VCaP (cell line): ENCODE measurements around the gene RNASE11.
"Not testable (repeated sequence)": the region's sequence is repeated elsewhere in the genome, so short reads cannot be mapped to it uniquely, and the experiment has no call there.

Experiments
- H3K27ac ChIP-seq: fragments of 450-650 bp; 2 replicates; pipeline ENCODE4 v1.5.1; 2017
- CTCF ChIP-seq: fragments of 450-650 bp; conservative IDR thresholded peaks from 2 replicates; pipeline ENCODE4 v1.5.1; 2017; ENCODE audit warnings: mild to moderate bottlenecking, moderate library complexity

RNASE11 gene

DNA sequence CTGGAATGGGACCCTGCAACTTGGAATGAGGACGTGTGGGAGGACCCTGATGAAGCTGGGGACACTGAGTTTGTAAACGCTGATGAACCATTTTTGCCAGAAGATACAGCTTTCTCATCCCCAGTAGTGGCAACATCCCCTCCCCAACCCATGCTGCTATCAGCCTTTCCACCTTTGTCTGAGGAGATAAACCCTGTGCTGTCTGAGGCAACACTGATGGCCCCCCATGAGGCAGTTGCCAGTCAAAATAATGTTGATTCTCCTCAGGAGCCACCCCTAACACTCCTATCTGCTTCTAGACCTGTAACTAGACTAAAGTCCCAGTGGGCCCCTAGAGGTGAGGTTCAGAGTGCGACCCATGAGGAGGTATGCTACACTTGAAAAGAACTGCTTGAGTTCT, 19.4 kb downstream of the RNASE11 start:
- TF ChIP-seq CTCF = no peak
- H3K27ac ChIP-seq = no peak overlapping the region

- not testable (repeated sequence) for H3K27ac ChIP-seq
Measured at GRCh38 chr14:20567199-20567598, 20.6 kb downstream of the RNASE11 start.

- TF ChIP-seq CTCF = no peak
- no peak overlapping the region for H3K27ac ChIP-seq
Measured at GRCh38 chr14:20564501-20564997, 23.3 kb downstream of the RNASE11 start.

DNA sequence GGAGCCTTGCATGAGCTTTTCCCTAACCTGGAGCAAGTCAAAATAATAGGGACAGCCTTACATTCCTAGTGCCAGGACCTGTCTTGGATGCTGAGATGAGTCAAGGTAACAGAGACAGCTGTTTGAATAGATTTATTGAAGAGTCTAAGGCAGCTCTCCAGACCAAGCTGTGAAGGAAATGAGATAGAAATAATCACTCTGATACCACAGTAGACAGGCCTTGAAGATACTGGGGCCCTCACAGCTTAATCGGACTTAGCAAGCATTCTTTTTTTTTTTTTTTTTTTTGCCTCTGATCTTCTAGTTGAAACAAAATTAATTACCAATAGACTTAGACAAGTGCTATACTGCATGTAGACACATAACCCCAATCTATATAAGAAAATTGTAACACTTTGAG, 23.8 kb downstream of the RNASE11 start:
- H3K27ac ChIP-seq = no peak overlapping the region
- TF ChIP-seq CTCF = no peak

DNA sequence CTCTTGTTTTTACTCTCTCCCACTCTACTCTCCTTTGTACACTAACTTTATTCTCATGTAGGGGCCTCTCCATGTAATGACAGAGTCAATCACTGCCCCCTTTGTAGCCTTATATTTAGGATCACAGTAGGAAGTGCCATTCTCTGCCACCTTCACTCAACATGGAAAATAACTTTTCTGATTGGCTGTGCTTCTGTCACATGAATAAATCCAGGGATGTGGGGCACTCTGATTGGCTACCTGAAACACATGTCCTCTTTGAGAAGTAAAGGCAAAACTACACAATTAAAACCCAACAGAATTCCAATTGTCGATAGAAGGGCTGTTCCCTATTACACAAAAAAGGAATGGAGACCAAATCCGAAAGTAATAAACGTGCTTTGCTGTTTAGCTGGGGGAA, 26.8 kb downstream of the RNASE11 start, which contains the start of gene RNASE9:
TSS of gene RNASE9 (minus strand) at position 87 of the 400 bp plus-strand sequence.
- no peak for TF ChIP-seq CTCF
- no peak within 1 kb of the TSS for H3K27ac ChIP-seq

GRCh38 chr14:20559461-20559904, 28.3 kb downstream of the RNASE11 start:
- no peak for TF ChIP-seq CTCF
- H3K27ac ChIP-seq = no peak overlapping the region

- no peak for TF ChIP-seq CTCF
- no peak overlapping the region for H3K27ac ChIP-seq
Measured at GRCh38 chr14:20557212-20557542, 30.6 kb downstream of the RNASE11 start.

DNA sequence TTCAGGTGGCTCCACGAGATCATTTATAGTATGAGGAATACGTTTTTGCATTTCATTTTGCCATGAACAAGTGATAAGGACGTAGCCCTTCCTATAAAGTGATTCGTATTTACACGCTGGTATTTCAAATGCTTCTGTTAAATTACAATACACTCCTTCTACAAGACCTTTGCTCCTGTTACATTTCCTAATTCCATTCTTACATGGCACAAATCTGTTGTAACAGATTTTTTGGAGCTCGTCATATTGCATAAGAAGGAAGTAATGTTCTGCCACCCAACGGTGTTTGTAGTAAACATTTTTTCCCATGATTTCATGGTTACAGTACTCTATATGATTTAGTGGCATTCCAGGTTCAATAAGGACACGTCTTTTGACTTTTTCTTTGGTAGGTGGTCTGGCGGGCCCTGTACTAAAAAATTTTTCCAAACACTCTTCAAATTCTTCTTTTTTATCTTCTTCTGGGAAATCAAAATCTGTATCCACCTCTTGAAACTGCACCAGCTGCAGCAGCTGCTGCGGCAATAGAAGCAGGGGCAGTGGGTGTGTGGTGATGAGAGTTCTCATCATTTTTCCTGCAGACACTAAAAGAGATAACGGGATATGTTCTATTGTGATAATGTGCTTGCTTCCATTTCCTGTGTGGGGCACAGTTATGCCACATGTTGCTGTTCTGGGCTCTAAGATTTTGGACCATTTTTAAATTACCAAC, 31.1 kb downstream of the RNASE11 start:
- no peak overlapping the region for H3K27ac ChIP-seq
- TF ChIP-seq CTCF = no peak
